H1 (cell line): Measurements from ENCODE around the gene SLC9A7. TPM values are rescaled to one million over a fixed set of nuclear protein-coding genes. Genes with fewer than 3 reads are reported as not detected.

Experiments
- CTCF ChIA-PET: fragments of 300-600 bp; sonication (Branson Sonifier 250); formaldehyde crosslinking; loops from one replicate; lab custom pipeline; 2021; ENCODE audit not compliant: partially characterized antibody; lab: Charles Lee
- POLR2A ChIA-PET: fragments of 300-600 bp; sonication (Branson Sonifier 250); formaldehyde crosslinking; loops from one replicate; lab custom pipeline; 2021; ENCODE audit warnings: inconsistent platforms; ENCODE audit not compliant: partially characterized antibody; lab: Charles Lee
- DNase-seq, 2 experiments: peaks; one replicate each; pipeline versions ENCODE4 v3.0.0 to v3.0.0-alpha.2; 2010 to 2022; ENCODE audit warnings: low spot score in 2 of 2, low read depth in 1 of 2, mixed read lengths in 1 of 2
- FAIRE-seq: peaks from 2 replicates; lab custom pipeline; 2011; peaks lifted over from hg19 to GRCh38; lab: Jason Lieb, UNC
- H2AFZ ChIP-seq: 2 replicates; pipeline ENCODE4 v1.8.1; 2012; ENCODE audit warnings: low read length, inconsistent platforms
- H2AK5ac ChIP-seq: 2 replicates; pipeline ENCODE4 v1.6.1; 2013; ENCODE audit warnings: low read depth, low read length
- H2BK120ac ChIP-seq: replicated peaks from 2 replicates; pipeline ENCODE3; 2013; ENCODE audit warnings: low read depth, low read length, inconsistent platforms
- H2BK12ac ChIP-seq: 2 replicates; pipeline ENCODE4 v1.6.1; 2013; ENCODE audit warnings: low read depth, low read length
- H2BK15ac ChIP-seq: 2 replicates; pipeline ENCODE4 v1.6.1; 2013; ENCODE audit warnings: low read length
- H2BK20ac ChIP-seq: 2 replicates; pipeline ENCODE4 v1.6.1; 2013; ENCODE audit warnings: low read length
- H2BK5ac ChIP-seq: 2 replicates; pipeline ENCODE4 v1.6.1; 2013; ENCODE audit warnings: low read depth, low read length
- H3K14ac ChIP-seq: 2 replicates; pipeline ENCODE4 v1.6.1; 2013; ENCODE audit warnings: inconsistent platforms; ENCODE audit not compliant: insufficient read length
- H3K18ac ChIP-seq: 2 replicates; pipeline ENCODE4 v1.6.1; 2013; ENCODE audit warnings: low read length; ENCODE audit errors: extremely low read depth
- H3K23ac ChIP-seq: 2 replicates; pipeline ENCODE4 v1.6.1; 2013; ENCODE audit warnings: inconsistent platforms; ENCODE audit not compliant: insufficient read length
- H3K23me2 ChIP-seq: 2 replicates; pipeline ENCODE4 v1.6.1; 2013; ENCODE audit warnings: low read depth, low read length
- H3K27ac ChIP-seq: 2 replicates; pipeline ENCODE4 v1.6.1; 2011; ENCODE audit warnings: low read depth, low read length, inconsistent platforms
- H3K27me3 ChIP-seq, 4 experiments: replicated peaks in 1 of 4; 1 replicate in 1 of 4; 2 replicates in 3 of 4; pipeline versions ENCODE4 v1.6.1 to v1.8.1; 2011 to 2013; ENCODE audit warnings: low read length in 3 of 4, mild to moderate bottlenecking in 3 of 4, inconsistent platforms in 2 of 4, mixed read lengths in 2 of 4, moderate library complexity in 1 of 4; ENCODE audit not compliant: control insufficient read depth in 3 of 4, insufficient read depth in 3 of 4; ENCODE audit errors: extremely low read depth in 1 of 4
- H3K36me3 ChIP-seq, 4 experiments: 2 replicates each; pipeline versions ENCODE4 v1.6.1 to v1.8.1; 2011 to 2013; ENCODE audit warnings: mild to moderate bottlenecking in 4 of 4, low read length in 3 of 4, moderate library complexity in 2 of 4, control low read depth in 1 of 4, inconsistent platforms in 1 of 4; ENCODE audit not compliant: insufficient read depth in 4 of 4, control insufficient read depth in 2 of 4
- H3K4ac ChIP-seq: replicated peaks from 2 replicates; pipeline ENCODE3; 2013; ENCODE audit warnings: low read length, low read depth, mixed read lengths, inconsistent platforms; ENCODE audit not compliant: insufficient read length
- H3K4me1 ChIP-seq, 4 experiments: replicated peaks in 1 of 4; 1 replicate in 1 of 4; 2 replicates in 3 of 4; pipeline versions ENCODE4 v1.6.1 to v1.8.1; 2011 to 2013; ENCODE audit warnings: low read length in 3 of 4, inconsistent platforms in 2 of 4, mixed read lengths in 1 of 4; ENCODE audit not compliant: insufficient read depth in 4 of 4, control insufficient read depth in 3 of 4
- H3K4me2 ChIP-seq, 2 experiments: 2 replicates each; pipeline versions ENCODE4 v1.6.1 to v1.8.1; 2011 to 2013; ENCODE audit warnings: low read depth in 2 of 2, low read length in 2 of 2, control low read depth in 1 of 2, inconsistent platforms in 1 of 2, mild to moderate bottlenecking in 1 of 2; ENCODE audit not compliant: insufficient read depth in 1 of 2
- H3K4me3 ChIP-seq, 4 experiments: fragments of 200-600, 300-600 bp in 1 of 4; sonication (generic), shearing (Covaris generic), sonication (Bioruptor Twin) in 1 of 4; 2 replicates each; pipeline versions ENCODE4 v1.5.1 to v1.8.1; 2011 to 2016; ENCODE audit warnings: low read length in 4 of 4, low read depth in 3 of 4, control low read depth in 2 of 4, inconsistent platforms in 2 of 4, mild to moderate bottlenecking in 2 of 4, mixed read lengths in 1 of 4, moderate library complexity in 1 of 4; ENCODE audit not compliant: insufficient read depth in 2 of 4; ENCODE audit errors: extremely low read depth in 1 of 4
- H3K56ac ChIP-seq: replicated peaks from 2 replicates; pipeline ENCODE3; 2013; ENCODE audit warnings: low read depth, mild to moderate bottlenecking, mixed read lengths, low read length, inconsistent platforms; ENCODE audit not compliant: insufficient read length
- H3K79me1 ChIP-seq: 2 replicates; pipeline ENCODE4 v1.6.1; 2013; ENCODE audit warnings: low read depth, low read length, control low read depth
- H3K79me2 ChIP-seq, 2 experiments: 2 replicates each; pipeline versions ENCODE4 v1.6.1 to v1.8.1; 2012 to 2013; ENCODE audit warnings: low read length in 2 of 2, mild to moderate bottlenecking in 2 of 2, inconsistent platforms in 1 of 2; ENCODE audit not compliant: insufficient read depth in 2 of 2, control insufficient read depth in 1 of 2
- H3K9ac ChIP-seq, 4 experiments: replicated peaks in 1 of 4; 1 replicate in 1 of 4; 2 replicates in 3 of 4; pipeline versions ENCODE4 v1.6.1 to v1.8.1; 2011 to 2013; ENCODE audit warnings: low read depth in 3 of 4, low read length in 3 of 4, control low read depth in 2 of 4, mild to moderate bottlenecking in 2 of 4, moderate library complexity in 2 of 4, inconsistent platforms in 1 of 4; ENCODE audit errors: extremely low read depth in 1 of 4
- H3K9me3 ChIP-seq, 2 experiments: 2 replicates each; pipeline versions ENCODE4 v1.6.1 to v1.8.1; 2012 to 2013; ENCODE audit warnings: mild to moderate bottlenecking in 2 of 2, moderate library complexity in 2 of 2, control low read depth in 1 of 2, inconsistent platforms in 1 of 2, low read depth in 1 of 2, low read length in 1 of 2, mixed read lengths in 1 of 2; ENCODE audit not compliant: insufficient read depth in 2 of 2
- H4K20me1 ChIP-seq, 2 experiments: replicated peaks in 1 of 2; 2 replicates each; pipeline versions ENCODE3 to v1.8.1; 2011 to 2013; ENCODE audit warnings: inconsistent platforms in 2 of 2, low read length in 2 of 2, mild to moderate bottlenecking in 1 of 2; ENCODE audit not compliant: insufficient read depth in 2 of 2, control insufficient read depth in 1 of 2
- H4K5ac ChIP-seq: 2 replicates; pipeline ENCODE4 v1.6.1; 2013; ENCODE audit warnings: low read length, low read depth, mixed read lengths, inconsistent platforms; ENCODE audit not compliant: insufficient read length
- H4K8ac ChIP-seq: 2 replicates; pipeline ENCODE4 v1.8.0; 2013; ENCODE audit warnings: mild to moderate bottlenecking, moderate library complexity, low read length, inconsistent platforms; ENCODE audit not compliant: insufficient read depth; ENCODE audit errors: extremely low read depth
- H4K91ac ChIP-seq: replicated peaks from 2 replicates; pipeline ENCODE3; 2013; ENCODE audit warnings: low read length, mixed read lengths, inconsistent platforms; ENCODE audit not compliant: insufficient read length
- CBX5 ChIP-seq: fragments of 300-800, 300-1000 bp; sonication (generic); IDR thresholded peaks from 2 replicates; pipeline ENCODE4 v1.7.1; 2016; ENCODE audit warnings: antibody characterized with exemption, low read length, low read depth
- CHD1 ChIP-seq: IDR thresholded peaks from 2 replicates; pipeline ENCODE4 v1.6.1; 2012; ENCODE audit warnings: low read depth, low read length, improper control_type of control experiment
- EP300 ChIP-seq, 2 experiments: IDR thresholded peaks; 1 replicate in 1 of 2; 2 replicates in 1 of 2; pipeline ENCODE4 v1.6.1; 2011 to 2012; ENCODE audit warnings: low read depth in 2 of 2, low read length in 2 of 2, mild to moderate bottlenecking in 2 of 2, borderline replicate concordance in 1 of 2, inconsistent platforms in 1 of 2, moderate library complexity in 1 of 2
- FOSL1 ChIP-seq: IDR thresholded peaks from 2 replicates; pipeline ENCODE4 v1.6.1; 2011; ENCODE audit warnings: mild to moderate bottlenecking, low read depth, low read length, moderate library complexity; ENCODE audit not compliant: insufficient read depth
- MAX ChIP-seq: IDR thresholded peaks from 2 replicates; pipeline ENCODE4 v1.6.1; 2012; ENCODE audit warnings: inconsistent platforms
- NRF1 ChIP-seq: IDR thresholded peaks from 2 replicates; pipeline ENCODE4 v1.6.1; 2011; ENCODE audit warnings: mild to moderate bottlenecking, low read depth, low read length, improper control_type of control experiment
- RNF2 ChIP-seq: fragments of 200-900, 300-1000 bp; sonication (generic); IDR thresholded peaks from 2 replicates; pipeline ENCODE4 v1.7.1; 2016; ENCODE audit warnings: borderline replicate concordance, low read depth, mild to moderate bottlenecking, antibody characterized with exemption, low read length; ENCODE audit not compliant: poor library complexity, severe bottlenecking; ENCODE audit errors: missing control alignments
- RXRA ChIP-seq: IDR thresholded peaks from 2 replicates; pipeline ENCODE4 v1.6.1; 2011; ENCODE audit warnings: low read depth, mild to moderate bottlenecking, low read length, moderate library complexity; ENCODE audit not compliant: insufficient read depth
- SP4 ChIP-seq: IDR thresholded peaks from 2 replicates; pipeline ENCODE4 v1.6.1; 2012; ENCODE audit warnings: low read length, inconsistent platforms
- SUZ12 ChIP-seq: fragments of 200-600 bp; sonication (generic); IDR thresholded peaks from 2 replicates; pipeline ENCODE4 v1.6.1; 2012; ENCODE audit warnings: mild to moderate bottlenecking, inconsistent platforms, low read length, moderate library complexity, mixed read lengths
- USF2 ChIP-seq: IDR thresholded peaks from 2 replicates; pipeline ENCODE4 v1.6.1; 2011; ENCODE audit warnings: low read length, improper control_type of control experiment
- ZNF274 ChIP-seq: IDR thresholded peaks from 2 replicates; pipeline ENCODE4 v1.7.0; 2012; ENCODE audit warnings: low read length, borderline replicate concordance; ENCODE audit errors: extremely low read depth
- WGBS, 2 experiments: shearing (Covaris generic) in 1 of 2; methylation state at CpG; one replicate each; pipeline versions ENCODE4 v1.1.6 to v1.1.7; 2013 to 2015; ENCODE audit warnings: low lambda C conversion rate in 2 of 2, mixed read lengths in 2 of 2, inconsistent platforms in 1 of 2, low coverage in 1 of 2, missing lambda C conversion rate in 1 of 2; ENCODE audit not compliant: insufficient replicate concordance in 2 of 2, insufficient coverage in 1 of 2, insufficient read length in 1 of 2; ENCODE audit errors: extremely low coverage in 1 of 2, missing lambda C conversion rate in 1 of 2; 5-methylcytosine and 5-hydroxymethylcytosine counted together
- polyA plus RNA-seq, 7 experiments: library from polyadenylated mRNA; depleted of rRNA in 3 of 7; stranded (reverse) in 5 of 7; unstranded in 2 of 7; fragments of >200 nt in 5 of 7; fragments of 200-250 nt in 2 of 7; gene quantifications; 1 replicate in 5 of 7; 2 replicates in 1 of 7; 4 replicates in 1 of 7; pipeline versions ENCODE4 v1.2.1 to v1.2.3, GENCODE V29; 2011 to 2013; ENCODE audit warnings: missing spikeins in 2 of 7, mixed read lengths in 2 of 7
- total RNA-seq: library from RNA; stranded (reverse); fragmentation: NEBNext Ultra II Directional; extraction: Animal tissue kit (Norgen Biotek cat#: 25700); gene quantifications from 2 replicates; pipeline ENCODE4 v1.2.1, GENCODE V29; 2021

Gene SLC9A7
- total and polyA plus RNA-seq, 2 of the 8 experiments (the other 6 are each of a cell fraction or from before 2014, with no cell fraction given): 6.7 to 17.2 TPM

- H3K23ac ChIP-seq: no peak overlapping the region
- ChIA-PET POLR2A (interaction anchor here (1.2 kb wide), 1 partner anchor 120 kb away, joined by 3 read pairs; no protein-coding TSS in a partner anchor), CTCF (no interaction called here)
- H2BK12ac ChIP-seq: no peak overlapping the region
- no peak overlapping the region for H2AFZ ChIP-seq
- no peak overlapping the region for H4K91ac ChIP-seq
- H4K5ac ChIP-seq: no peak overlapping the region
- no peaks in the 10 kb centered on the region for H3K9me3 ChIP-seq
- H3K79me1 ChIP-seq: no peaks in the 10 kb centered on the region
- no peaks in the 10 kb centered on the region; a peak in 1 of 4 replicates for H3K79me2 ChIP-seq
- no peaks in the 10 kb centered on the region for H3K23me2 ChIP-seq
- H3K27me3 ChIP-seq: no peaks in the 10 kb centered on the region
- H2BK20ac ChIP-seq: no peak overlapping the region
- H3K14ac ChIP-seq: no peak overlapping the region
- no peak overlapping the region for H3K9ac ChIP-seq
- no peaks in the 10 kb centered on the region for H3K36me3 ChIP-seq
- no peak for DNase-seq
- WGBS, 2 experiments: 90% methylated on average over 3 of the region's 3 CpGs; no CpG with 5 or more reads in 1 of the 2 experiments
- H2BK15ac ChIP-seq: no peak overlapping the region
- H2BK5ac ChIP-seq: no peak overlapping the region
- H2BK120ac ChIP-seq: no peak overlapping the region
- H4K20me1 ChIP-seq: no peaks in the 10 kb centered on the region
- H3K18ac ChIP-seq: no peak overlapping the region
- no peak overlapping the region for H3K56ac ChIP-seq
- H3K4ac ChIP-seq: no peak overlapping the region
- H3K4me1 ChIP-seq: no peaks in the 10 kb centered on the region; a peak in 2 of 7 replicates
- H4K8ac ChIP-seq: no peak overlapping the region
- no peak for FAIRE-seq
- peak overlapping the region in 1 of 2 experiments; percentile 21; a peak in 1 of 4 replicates for H3K4me2 ChIP-seq
- H3K27ac ChIP-seq: no peak overlapping the region
- H3K4me3 ChIP-seq: 0 out of 8 replicates have a peak overlapping the region, but pooled peaks of 1 of the 4 experiments have one; percentile 15
- no peak overlapping the region for H2AK5ac ChIP-seq
- TF ChIP-seq NRF1: no peak
- TF ChIP-seq SP4: no peak
- no peak for TF ChIP-seq ZNF274
- TF ChIP-seq MAX: no peak
- no peak for TF ChIP-seq RXRA
- no peak for TF ChIP-seq FOSL1
- no peak for TF ChIP-seq USF2
- no peak for TF ChIP-seq EP300 (IDR thresholded peaks at IDR 0.05; ENCODE audit: borderline replicate concordance in 1 of 2, low read depth in 2 of 2, low read length in 2 of 2)
- TF ChIP-seq SUZ12: no peak
- no peak for TF ChIP-seq CHD1
- TF ChIP-seq CBX5: no peak
- no peak for TF ChIP-seq RNF2
Measured at GRCh38 chrX:46698691-46699090, 60.2 kb downstream of the SLC9A7 start.
